Sigmoid colon (tissue), 3 donors: ENCODE data around the gene GTSF1L.

Source experiments
- POLR2A ChIP-seq, 2 donors: fragments of 450-650 bp; IDR thresholded peaks; one replicate each; pipeline ENCODE4 v1.6.1; 2016; ENCODE audit warnings: antibody characterized with exemption in 2 of 2, mild to moderate bottlenecking in 2 of 2, moderate library complexity in 2 of 2
- TF ChIP-seq, protein P1 (sequence below), 4 experiments: fragments of 450-650 bp in 3 of 4; fragments of 200-600 bp in 1 of 4; IDR thresholded peaks; one replicate each; pipeline ENCODE4 v1.5.1; 2016 to 2019; ENCODE audit warnings: antibody characterized with exemption in 4 of 4, mild to moderate bottlenecking in 3 of 4, moderate library complexity in 2 of 4

DNA sequence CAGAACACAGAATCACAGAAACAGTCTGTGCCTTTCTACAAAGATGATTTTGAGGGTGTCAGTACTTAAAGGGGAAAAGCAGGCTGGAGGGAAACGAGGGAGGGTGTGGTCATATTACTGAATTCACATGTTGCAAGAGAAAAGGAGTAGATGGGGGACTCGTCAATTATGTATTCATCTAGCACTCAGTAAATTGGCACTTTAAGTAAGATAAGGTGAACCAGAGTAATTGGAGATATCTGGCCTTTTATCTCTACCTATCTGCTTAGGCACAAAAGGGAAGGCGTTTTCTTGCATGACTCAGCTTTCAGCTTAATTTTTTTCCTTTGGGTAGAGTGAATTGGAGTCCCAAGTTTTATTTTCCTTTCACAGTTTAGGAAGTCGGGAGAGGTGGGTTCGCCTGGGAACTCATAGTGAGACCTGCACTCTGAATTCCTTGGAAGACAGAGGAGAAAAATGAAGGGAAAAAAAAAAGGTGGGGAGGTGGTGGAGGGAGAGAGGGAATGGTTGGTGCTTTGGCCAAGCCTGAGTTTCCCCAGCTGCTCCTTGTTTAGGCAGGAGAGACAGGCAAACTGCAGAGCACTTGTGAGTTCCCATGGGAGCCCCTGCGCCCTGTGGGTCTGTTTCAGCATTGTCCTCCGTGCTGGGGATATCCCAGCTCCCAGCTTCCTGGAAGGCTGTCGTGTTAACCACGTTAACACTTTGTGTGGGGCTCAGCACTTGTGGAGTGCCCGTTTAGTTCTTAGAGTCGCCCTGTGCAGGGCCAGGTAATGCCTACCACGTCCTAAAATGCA lies 19.7 kb upstream of the GTSF1L start:
- TF ChIP-seq, protein P1, sequence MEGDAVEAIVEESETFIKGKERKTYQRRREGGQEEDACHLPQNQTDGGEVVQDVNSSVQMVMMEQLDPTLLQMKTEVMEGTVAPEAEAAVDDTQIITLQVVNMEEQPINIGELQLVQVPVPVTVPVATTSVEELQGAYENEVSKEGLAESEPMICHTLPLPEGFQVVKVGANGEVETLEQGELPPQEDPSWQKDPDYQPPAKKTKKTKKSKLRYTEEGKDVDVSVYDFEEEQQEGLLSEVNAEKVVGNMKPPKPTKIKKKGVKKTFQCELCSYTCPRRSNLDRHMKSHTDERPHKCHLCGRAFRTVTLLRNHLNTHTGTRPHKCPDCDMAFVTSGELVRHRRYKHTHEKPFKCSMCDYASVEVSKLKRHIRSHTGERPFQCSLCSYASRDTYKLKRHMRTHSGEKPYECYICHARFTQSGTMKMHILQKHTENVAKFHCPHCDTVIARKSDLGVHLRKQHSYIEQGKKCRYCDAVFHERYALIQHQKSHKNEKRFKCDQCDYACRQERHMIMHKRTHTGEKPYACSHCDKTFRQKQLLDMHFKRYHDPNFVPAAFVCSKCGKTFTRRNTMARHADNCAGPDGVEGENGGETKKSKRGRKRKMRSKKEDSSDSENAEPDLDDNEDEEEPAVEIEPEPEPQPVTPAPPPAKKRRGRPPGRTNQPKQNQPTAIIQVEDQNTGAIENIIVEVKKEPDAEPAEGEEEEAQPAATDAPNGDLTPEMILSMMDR (IDR thresholded peaks at IDR 0.05) = no peak
- TF ChIP-seq POLR2A (IDR thresholded peaks at IDR 0.05) = no peak
